H1 (cell line): ENCODE data around the gene SLC22A23. TPM values are rescaled to one million over a fixed set of nuclear protein-coding genes. Genes with fewer than 3 reads are reported as not detected.

ENCODE experiments used
- CTCF ChIA-PET: fragments of 300-600 bp; sonication (Branson Sonifier 250); formaldehyde crosslinking; loops from one replicate; lab custom pipeline; 2021; ENCODE audit not compliant: partially characterized antibody; lab: Charles Lee
- POLR2A ChIA-PET: fragments of 300-600 bp; sonication (Branson Sonifier 250); formaldehyde crosslinking; loops from one replicate; lab custom pipeline; 2021; ENCODE audit warnings: inconsistent platforms; ENCODE audit not compliant: partially characterized antibody; lab: Charles Lee
- DNase-seq, 2 experiments: peaks; one replicate each; pipeline versions ENCODE4 v3.0.0 to v3.0.0-alpha.2; 2010 to 2022; ENCODE audit warnings: low spot score in 2 of 2, low read depth in 1 of 2, mixed read lengths in 1 of 2
- FAIRE-seq: peaks from 2 replicates; lab custom pipeline; 2011; peaks lifted over from hg19 to GRCh38; lab: Jason Lieb, UNC
- H2AFZ ChIP-seq: 2 replicates; pipeline ENCODE4 v1.8.1; 2012; ENCODE audit warnings: low read length, inconsistent platforms
- H2AK5ac ChIP-seq: 2 replicates; pipeline ENCODE4 v1.6.1; 2013; ENCODE audit warnings: low read depth, low read length
- H2BK120ac ChIP-seq: replicated peaks from 2 replicates; pipeline ENCODE3; 2013; ENCODE audit warnings: low read depth, low read length, inconsistent platforms
- H2BK12ac ChIP-seq: 2 replicates; pipeline ENCODE4 v1.6.1; 2013; ENCODE audit warnings: low read depth, low read length
- H2BK15ac ChIP-seq: 2 replicates; pipeline ENCODE4 v1.6.1; 2013; ENCODE audit warnings: low read length
- H2BK20ac ChIP-seq: 2 replicates; pipeline ENCODE4 v1.6.1; 2013; ENCODE audit warnings: low read length
- H2BK5ac ChIP-seq: 2 replicates; pipeline ENCODE4 v1.6.1; 2013; ENCODE audit warnings: low read depth, low read length
- H3K14ac ChIP-seq: 2 replicates; pipeline ENCODE4 v1.6.1; 2013; ENCODE audit warnings: inconsistent platforms; ENCODE audit not compliant: insufficient read length
- H3K18ac ChIP-seq: 2 replicates; pipeline ENCODE4 v1.6.1; 2013; ENCODE audit warnings: low read length; ENCODE audit errors: extremely low read depth
- H3K23ac ChIP-seq: 2 replicates; pipeline ENCODE4 v1.6.1; 2013; ENCODE audit warnings: inconsistent platforms; ENCODE audit not compliant: insufficient read length
- H3K23me2 ChIP-seq: 2 replicates; pipeline ENCODE4 v1.6.1; 2013; ENCODE audit warnings: low read depth, low read length
- H3K27ac ChIP-seq: 2 replicates; pipeline ENCODE4 v1.6.1; 2011; ENCODE audit warnings: low read depth, low read length, inconsistent platforms
- H3K27me3 ChIP-seq, 4 experiments: replicated peaks in 1 of 4; 1 replicate in 1 of 4; 2 replicates in 3 of 4; pipeline versions ENCODE4 v1.6.1 to v1.8.1; 2011 to 2013; ENCODE audit warnings: low read length in 3 of 4, mild to moderate bottlenecking in 3 of 4, inconsistent platforms in 2 of 4, mixed read lengths in 2 of 4, moderate library complexity in 1 of 4; ENCODE audit not compliant: control insufficient read depth in 3 of 4, insufficient read depth in 3 of 4; ENCODE audit errors: extremely low read depth in 1 of 4
- H3K36me3 ChIP-seq, 4 experiments: 2 replicates each; pipeline versions ENCODE4 v1.6.1 to v1.8.1; 2011 to 2013; ENCODE audit warnings: mild to moderate bottlenecking in 4 of 4, low read length in 3 of 4, moderate library complexity in 2 of 4, control low read depth in 1 of 4, inconsistent platforms in 1 of 4; ENCODE audit not compliant: insufficient read depth in 4 of 4, control insufficient read depth in 2 of 4
- H3K4ac ChIP-seq: replicated peaks from 2 replicates; pipeline ENCODE3; 2013; ENCODE audit warnings: low read length, low read depth, mixed read lengths, inconsistent platforms; ENCODE audit not compliant: insufficient read length
- H3K4me1 ChIP-seq, 4 experiments: replicated peaks in 1 of 4; 1 replicate in 1 of 4; 2 replicates in 3 of 4; pipeline versions ENCODE4 v1.6.1 to v1.8.1; 2011 to 2013; ENCODE audit warnings: low read length in 3 of 4, inconsistent platforms in 2 of 4, mixed read lengths in 1 of 4; ENCODE audit not compliant: insufficient read depth in 4 of 4, control insufficient read depth in 3 of 4
- H3K4me2 ChIP-seq, 2 experiments: 2 replicates each; pipeline versions ENCODE4 v1.6.1 to v1.8.1; 2011 to 2013; ENCODE audit warnings: low read depth in 2 of 2, low read length in 2 of 2, control low read depth in 1 of 2, inconsistent platforms in 1 of 2, mild to moderate bottlenecking in 1 of 2; ENCODE audit not compliant: insufficient read depth in 1 of 2
- H3K4me3 ChIP-seq, 4 experiments: fragments of 200-600, 300-600 bp in 1 of 4; sonication (generic), shearing (Covaris generic), sonication (Bioruptor Twin) in 1 of 4; 2 replicates each; pipeline versions ENCODE4 v1.5.1 to v1.8.1; 2011 to 2016; ENCODE audit warnings: low read length in 4 of 4, low read depth in 3 of 4, control low read depth in 2 of 4, inconsistent platforms in 2 of 4, mild to moderate bottlenecking in 2 of 4, mixed read lengths in 1 of 4, moderate library complexity in 1 of 4; ENCODE audit not compliant: insufficient read depth in 2 of 4; ENCODE audit errors: extremely low read depth in 1 of 4
- H3K56ac ChIP-seq: replicated peaks from 2 replicates; pipeline ENCODE3; 2013; ENCODE audit warnings: low read depth, mild to moderate bottlenecking, mixed read lengths, low read length, inconsistent platforms; ENCODE audit not compliant: insufficient read length
- H3K79me1 ChIP-seq: 2 replicates; pipeline ENCODE4 v1.6.1; 2013; ENCODE audit warnings: low read depth, low read length, control low read depth
- H3K79me2 ChIP-seq, 2 experiments: 2 replicates each; pipeline versions ENCODE4 v1.6.1 to v1.8.1; 2012 to 2013; ENCODE audit warnings: low read length in 2 of 2, mild to moderate bottlenecking in 2 of 2, inconsistent platforms in 1 of 2; ENCODE audit not compliant: insufficient read depth in 2 of 2, control insufficient read depth in 1 of 2
- H3K9ac ChIP-seq, 4 experiments: replicated peaks in 1 of 4; 1 replicate in 1 of 4; 2 replicates in 3 of 4; pipeline versions ENCODE4 v1.6.1 to v1.8.1; 2011 to 2013; ENCODE audit warnings: low read depth in 3 of 4, low read length in 3 of 4, control low read depth in 2 of 4, mild to moderate bottlenecking in 2 of 4, moderate library complexity in 2 of 4, inconsistent platforms in 1 of 4; ENCODE audit errors: extremely low read depth in 1 of 4
- H3K9me3 ChIP-seq, 2 experiments: 2 replicates each; pipeline versions ENCODE4 v1.6.1 to v1.8.1; 2012 to 2013; ENCODE audit warnings: mild to moderate bottlenecking in 2 of 2, moderate library complexity in 2 of 2, control low read depth in 1 of 2, inconsistent platforms in 1 of 2, low read depth in 1 of 2, low read length in 1 of 2, mixed read lengths in 1 of 2; ENCODE audit not compliant: insufficient read depth in 2 of 2
- H4K20me1 ChIP-seq, 2 experiments: replicated peaks in 1 of 2; 2 replicates each; pipeline versions ENCODE3 to v1.8.1; 2011 to 2013; ENCODE audit warnings: inconsistent platforms in 2 of 2, low read length in 2 of 2, mild to moderate bottlenecking in 1 of 2; ENCODE audit not compliant: insufficient read depth in 2 of 2, control insufficient read depth in 1 of 2
- H4K5ac ChIP-seq: 2 replicates; pipeline ENCODE4 v1.6.1; 2013; ENCODE audit warnings: low read length, low read depth, mixed read lengths, inconsistent platforms; ENCODE audit not compliant: insufficient read length
- H4K8ac ChIP-seq: 2 replicates; pipeline ENCODE4 v1.8.0; 2013; ENCODE audit warnings: mild to moderate bottlenecking, moderate library complexity, low read length, inconsistent platforms; ENCODE audit not compliant: insufficient read depth; ENCODE audit errors: extremely low read depth
- H4K91ac ChIP-seq: replicated peaks from 2 replicates; pipeline ENCODE3; 2013; ENCODE audit warnings: low read length, mixed read lengths, inconsistent platforms; ENCODE audit not compliant: insufficient read length
- CBX5 ChIP-seq: fragments of 300-800, 300-1000 bp; sonication (generic); IDR thresholded peaks from 2 replicates; pipeline ENCODE4 v1.7.1; 2016; ENCODE audit warnings: antibody characterized with exemption, low read length, low read depth
- CHD2 ChIP-seq: IDR thresholded peaks from 2 replicates; pipeline ENCODE4 v1.6.1; 2012; ENCODE audit warnings: low read length, improper control_type of control experiment
- JUND ChIP-seq: IDR thresholded peaks from 2 replicates; pipeline ENCODE4 v1.6.1; 2011; ENCODE audit warnings: mild to moderate bottlenecking, improper control_type of control experiment, low read length
- KDM4A ChIP-seq: IDR thresholded peaks from one replicate; pipeline ENCODE4 v1.7.1; 2012; ENCODE audit warnings: low read depth, mild to moderate bottlenecking, moderate library complexity, low read length, inconsistent platforms; ENCODE audit not compliant: severe bottlenecking
- NANOG ChIP-seq: IDR thresholded peaks from 2 replicates; pipeline ENCODE4 v1.6.1; 2011; ENCODE audit warnings: low read length, low read depth, mild to moderate bottlenecking, inconsistent platforms; ENCODE audit not compliant: insufficient read depth, poor library complexity, severe bottlenecking
- PHF8 ChIP-seq: fragments of 200-600 bp; sonication (generic); conservative IDR thresholded peaks from 2 replicates; pipeline ENCODE4 v1.7.1; 2012; ENCODE audit warnings: low read depth, mild to moderate bottlenecking, inconsistent platforms, low read length, moderate library complexity
- POLR2AphosphoS5 ChIP-seq: IDR thresholded peaks from 2 replicates; pipeline ENCODE4 v1.6.1; 2011; ENCODE audit warnings: low read depth, low read length
- POU5F1 ChIP-seq: IDR thresholded peaks from 2 replicates; pipeline ENCODE4 v1.6.1; 2011; ENCODE audit warnings: low read depth, mild to moderate bottlenecking, low read length, moderate library complexity
- RAD21 ChIP-seq, 2 experiments: IDR thresholded peaks in 1 of 2; conservative IDR thresholded peaks in 1 of 2; 2 replicates each; pipeline ENCODE4 v1.6.1; 2011; ENCODE audit warnings: low read depth in 2 of 2, low read length in 2 of 2, improper control_type of control experiment in 1 of 2, inconsistent platforms in 1 of 2, mild to moderate bottlenecking in 1 of 2, moderate library complexity in 1 of 2
- RNF2 ChIP-seq: fragments of 200-900, 300-1000 bp; sonication (generic); IDR thresholded peaks from 2 replicates; pipeline ENCODE4 v1.7.1; 2016; ENCODE audit warnings: borderline replicate concordance, low read depth, mild to moderate bottlenecking, antibody characterized with exemption, low read length; ENCODE audit not compliant: poor library complexity, severe bottlenecking; ENCODE audit errors: missing control alignments
- SIRT6 ChIP-seq: IDR thresholded peaks from one replicate; pipeline ENCODE4 v1.7.1; 2012; ENCODE audit warnings: low read length, inconsistent platforms
- SIX5 ChIP-seq: IDR thresholded peaks from 2 replicates; pipeline ENCODE4 v1.6.1; 2011; ENCODE audit warnings: mild to moderate bottlenecking, low read depth, low read length
- SRF ChIP-seq: IDR thresholded peaks from 2 replicates; pipeline ENCODE4 v1.6.1; 2011; ENCODE audit warnings: mild to moderate bottlenecking, low read depth, low read length, moderate library complexity
- ZNF274 ChIP-seq: IDR thresholded peaks from 2 replicates; pipeline ENCODE4 v1.7.0; 2012; ENCODE audit warnings: low read length, borderline replicate concordance; ENCODE audit errors: extremely low read depth
- WGBS, 2 experiments: shearing (Covaris generic) in 1 of 2; methylation state at CpG; one replicate each; pipeline versions ENCODE4 v1.1.6 to v1.1.7; 2013 to 2015; ENCODE audit warnings: low lambda C conversion rate in 2 of 2, mixed read lengths in 2 of 2, inconsistent platforms in 1 of 2, low coverage in 1 of 2, missing lambda C conversion rate in 1 of 2; ENCODE audit not compliant: insufficient replicate concordance in 2 of 2, insufficient coverage in 1 of 2, insufficient read length in 1 of 2; ENCODE audit errors: extremely low coverage in 1 of 2, missing lambda C conversion rate in 1 of 2; 5-methylcytosine and 5-hydroxymethylcytosine counted together
- polyA plus RNA-seq, 7 experiments: library from polyadenylated mRNA; depleted of rRNA in 3 of 7; stranded (reverse) in 5 of 7; unstranded in 2 of 7; fragments of >200 nt in 5 of 7; fragments of 200-250 nt in 2 of 7; gene quantifications; 1 replicate in 5 of 7; 2 replicates in 1 of 7; 4 replicates in 1 of 7; pipeline versions ENCODE4 v1.2.1 to v1.2.3, GENCODE V29; 2011 to 2013; ENCODE audit warnings: missing spikeins in 2 of 7, mixed read lengths in 2 of 7
- total RNA-seq: library from RNA; stranded (reverse); fragmentation: NEBNext Ultra II Directional; extraction: Animal tissue kit (Norgen Biotek cat#: 25700); gene quantifications from 2 replicates; pipeline ENCODE4 v1.2.1, GENCODE V29; 2021

The SLC22A23 gene
- total and polyA plus RNA-seq, 2 of the 8 experiments (the other 6 are each of a cell fraction or from before 2014, with no cell fraction given), result 9.9 to 38.4 TPM

GRCh38 chr6:3481640-3482039 is 24.8 kb upstream of the SLC22A23 start:
- 89% methylated on average over 7 of the region's 7 CpGs; no CpG with 5 or more reads in 1 of the 2 experiments for WGBS, 2 experiments
- Histone ChIP-seq H3K23ac (no peak overlapping the region), H3K9ac (no peak overlapping the region), H3K23me2 (no peaks in the 10 kb centered on the region; the same call in 1 of the 2 replicates), H2BK12ac (no peak overlapping the region), H3K4ac (no peak overlapping the region), H4K5ac (no peak overlapping the region), H3K4me1 (peaks cover 4 to 11% (median 6%) of the 10 kb centered on the region in 4 experiments), H3K27ac (no peak overlapping the region), H2BK120ac (no peak overlapping the region), H3K4me3 (no peak overlapping the region), H3K4me2 (no peak overlapping the region), H3K56ac (no peak overlapping the region), H2BK15ac (no peak overlapping the region), H4K91ac (no peak overlapping the region), H2BK5ac (no peak overlapping the region), H2AK5ac (no peak overlapping the region), H3K79me1 (no peaks in the 10 kb centered on the region), H3K18ac (no peak overlapping the region), H3K27me3 (no peaks in the 10 kb centered on the region), H4K8ac (no peak overlapping the region), H2BK20ac (no peak overlapping the region), H4K20me1 (no peaks in the 10 kb centered on the region), H3K36me3 (no peaks in the 10 kb centered on the region), H2AFZ (no peak overlapping the region), H3K79me2 (no peaks in the 10 kb centered on the region), H3K9me3 (peaks cover 5 to 10% of the 10 kb centered on the region in 2 experiments; a peak in 3 of 4 replicates), H3K14ac (no peak overlapping the region)
- FAIRE-seq (no peak), DNase-seq (no peak)
- POLR2A ChIA-PET, result interaction anchor here (1.4 kb wide), 1 partner anchor 9 kb away, joined by 3 read pairs; no protein-coding TSS in a partner anchor
- CTCF ChIA-PET, result no interaction called here
- TF ChIP-seq SIRT6, result no peak
- no peak for TF ChIP-seq RNF2
- TF ChIP-seq CHD2, result no peak
- TF ChIP-seq KDM4A, result no peak
- no peak for TF ChIP-seq CBX5
- no peak for TF ChIP-seq NANOG
- no peak for TF ChIP-seq JUND
- no peak for TF ChIP-seq POLR2AphosphoS5
- no peak for TF ChIP-seq RAD21 (IDR thresholded peaks at IDR 0.05 in 1 of 2, conservative IDR thresholded peaks at IDR 0.05 in 1 of 2; ENCODE audit: low read depth in 2 of 2, low read length in 2 of 2)
- TF ChIP-seq POU5F1, result no peak
- TF ChIP-seq SIX5, result no peak
- TF ChIP-seq ZNF274, result no peak
- no peak for TF ChIP-seq SRF
- TF ChIP-seq PHF8, result no peak
